Mucosa of rectum (tissue), 2 donors: ENCODE results near the gene QSOX1.

ENCODE experiments used
- H3K27ac ChIP-seq, 2 donors: one replicate each; pipeline ENCODE4 v1.7.0; 2013; ENCODE audit warnings: inconsistent platforms in 2 of 2, low read depth in 2 of 2, low read length in 2 of 2
- H3K27me3 ChIP-seq, 2 donors: one replicate each; pipeline ENCODE4 v1.7.0; 2013; ENCODE audit warnings: low read length in 2 of 2; ENCODE audit not compliant: control insufficient read depth in 2 of 2, insufficient read depth in 2 of 2
- H3K36me3 ChIP-seq, 2 donors: one replicate each; pipeline ENCODE4 v1.7.0; 2013; ENCODE audit warnings: low read length in 2 of 2; ENCODE audit not compliant: control insufficient read depth in 2 of 2, insufficient read depth in 2 of 2
- H3K4me1 ChIP-seq, 2 donors: one replicate each; pipeline ENCODE4 v1.7.0; 2013; ENCODE audit warnings: low read length in 2 of 2, mild to moderate bottlenecking in 1 of 2; ENCODE audit not compliant: control insufficient read depth in 2 of 2, insufficient read depth in 2 of 2
- H3K4me3 ChIP-seq, 2 donors: one replicate each; pipeline ENCODE4 v1.7.0; 2013; ENCODE audit warnings: low read length in 2 of 2
- H3K9ac ChIP-seq, 2 donors: one replicate each; pipeline ENCODE4 v1.7.0; 2013; ENCODE audit warnings: low read length in 2 of 2, low read depth in 1 of 2, mild to moderate bottlenecking in 1 of 2
- H3K9me3 ChIP-seq, 2 donors: one replicate each; pipeline ENCODE4 v1.7.0; 2013; ENCODE audit warnings: low read length in 2 of 2; ENCODE audit not compliant: control insufficient read depth in 2 of 2
- donor health status: healthy.
- donor health status: Normal muscosa, but diverticular disease.

QSOX1 gene

GRCh38 chr1:180231936-180232335 is 77.3 kb downstream of the QSOX1 start:
- Histone ChIP-seq H3K27me3 (peaks cover 78 to 87% of the 10 kb centered on the region in 2 donors), H3K9ac (no peak overlapping the region), H3K4me3 (peak overlapping the region in 1 of 2 donors; percentile 61), H3K36me3 (no peaks in the 10 kb centered on the region), H3K4me1 (peaks cover 34% of the 10 kb centered on the region in 2 donors), H3K9me3 (no peaks in the 10 kb centered on the region), H3K27ac (no peak overlapping the region)

- Histone ChIP-seq H3K9ac (no peak overlapping the region), H3K4me1 (peaks cover 34% of the 10 kb centered on the region in 2 donors), H3K27ac (no peak overlapping the region), H3K36me3 (no peaks in the 10 kb centered on the region), H3K27me3 (peaks cover 82 to 88% of the 10 kb centered on the region in 2 donors), H3K4me3 (no peak overlapping the region), H3K9me3 (no peaks in the 10 kb centered on the region)
Observed at GRCh38 chr1:180232521-180233043, 77.9 kb downstream of the QSOX1 start.

DNA sequence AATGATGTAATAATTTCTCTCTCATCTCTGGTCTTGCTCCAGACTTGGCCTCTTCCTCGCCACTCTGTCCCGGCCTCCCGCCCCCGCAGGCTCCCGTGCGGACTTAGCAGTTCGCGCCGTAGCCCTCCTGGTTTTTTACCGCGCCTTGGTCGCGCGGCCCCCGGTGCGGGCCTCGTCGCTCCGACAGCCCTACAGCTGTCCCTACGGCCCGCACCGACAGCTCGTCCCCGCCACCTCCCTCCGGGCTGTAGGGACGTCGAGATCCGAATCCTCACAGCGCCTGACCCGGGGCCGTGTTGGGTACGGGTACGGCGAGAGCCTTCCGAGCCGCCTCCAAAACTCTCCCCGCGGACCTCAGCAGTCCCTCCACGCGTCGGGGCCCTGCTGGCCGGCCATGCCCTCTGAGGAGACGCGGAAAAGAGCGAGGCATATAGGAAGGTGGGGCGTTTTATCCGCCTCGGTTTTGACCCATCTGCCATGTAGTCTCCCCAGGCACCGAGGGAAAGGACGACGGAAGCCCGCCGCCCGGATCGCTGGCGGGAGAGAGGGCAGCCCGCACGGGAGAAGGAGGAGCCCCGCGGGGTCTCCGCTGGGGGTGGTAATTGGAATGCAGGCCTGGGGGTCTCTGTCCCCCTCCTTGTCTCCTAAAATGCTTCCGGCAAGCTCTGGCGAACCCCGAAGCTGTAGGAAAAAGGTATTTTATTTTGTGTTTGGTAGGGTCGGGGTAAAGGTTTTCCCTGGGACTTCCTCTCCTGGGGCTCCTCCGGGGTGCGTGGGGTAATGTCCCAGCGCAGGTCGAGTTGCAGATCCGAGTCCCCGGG is 78.7 kb downstream of the QSOX1 start:
- Histone ChIP-seq H3K27ac (no peak overlapping the region), H3K4me3 (no peak overlapping the region)

GRCh38 chr1:180234369-180235076 is 79.9 kb downstream of the QSOX1 start:
- Histone ChIP-seq H3K9ac (no peak overlapping the region), H3K4me3 (peak overlapping the region in 1 of 2 donors; percentile 47), H3K9me3 (no peaks in the 10 kb centered on the region), H3K4me1 (peaks cover 29 to 34% of the 10 kb centered on the region in 2 donors), H3K36me3 (no peaks in the 10 kb centered on the region), H3K27me3 (peaks cover 76 to 88% of the 10 kb centered on the region in 2 donors), H3K27ac (no peak overlapping the region)

More for the DNA sequence above, 78.7 kb downstream of the QSOX1 start:
- no peaks in the 10 kb centered on the region for H3K36me3 ChIP-seq
- H3K9ac ChIP-seq, result no peak overlapping the region
- H3K27me3 ChIP-seq, result peaks cover 82 to 88% of the 10 kb centered on the region in 2 donors
- H3K9me3 ChIP-seq, result no peaks in the 10 kb centered on the region
- H3K4me1 ChIP-seq, result peaks cover 34% of the 10 kb centered on the region in 2 donors

GRCh38 chr1:180235077-180235501 is 80.4 kb downstream of the QSOX1 start:
- Histone ChIP-seq H3K9ac (no peak overlapping the region), H3K4me3 (peak overlapping the region; percentile 3 to 47), H3K27ac (no peak overlapping the region), H3K27me3 (peaks cover 79 to 92% of the 10 kb centered on the region in 2 donors), H3K4me1 (peaks cover 29 to 34% of the 10 kb centered on the region in 2 donors), H3K36me3 (no peaks in the 10 kb centered on the region), H3K9me3 (no peaks in the 10 kb centered on the region)

- H3K4me1 ChIP-seq, result peaks cover 25 to 30% of the 10 kb centered on the region in 2 donors
- H3K9ac ChIP-seq, result no peak overlapping the region
- no peak overlapping the region for H3K27ac ChIP-seq
- H3K27me3 ChIP-seq, result peaks cover 77 to 91% of the 10 kb centered on the region in 2 donors
- H3K4me3 ChIP-seq, result peak overlapping the region in 1 of 2 donors; percentile 3
- H3K36me3 ChIP-seq, result no peaks in the 10 kb centered on the region
- no peaks in the 10 kb centered on the region for H3K9me3 ChIP-seq
Observed at GRCh38 chr1:180235502-180236239, 81.0 kb downstream of the QSOX1 start.

- Histone ChIP-seq H3K9ac (no peak overlapping the region), H3K4me3 (no peak overlapping the region), H3K27me3 (peaks cover 75 to 93% of the 10 kb centered on the region in 2 donors), H3K36me3 (no peaks in the 10 kb centered on the region), H3K9me3 (no peaks in the 10 kb centered on the region), H3K4me1 (peaks cover 17 to 21% of the 10 kb centered on the region in 2 donors), H3K27ac (no peak overlapping the region)
Observed at GRCh38 chr1:180236698-180237509, 82.2 kb downstream of the QSOX1 start.

DNA sequence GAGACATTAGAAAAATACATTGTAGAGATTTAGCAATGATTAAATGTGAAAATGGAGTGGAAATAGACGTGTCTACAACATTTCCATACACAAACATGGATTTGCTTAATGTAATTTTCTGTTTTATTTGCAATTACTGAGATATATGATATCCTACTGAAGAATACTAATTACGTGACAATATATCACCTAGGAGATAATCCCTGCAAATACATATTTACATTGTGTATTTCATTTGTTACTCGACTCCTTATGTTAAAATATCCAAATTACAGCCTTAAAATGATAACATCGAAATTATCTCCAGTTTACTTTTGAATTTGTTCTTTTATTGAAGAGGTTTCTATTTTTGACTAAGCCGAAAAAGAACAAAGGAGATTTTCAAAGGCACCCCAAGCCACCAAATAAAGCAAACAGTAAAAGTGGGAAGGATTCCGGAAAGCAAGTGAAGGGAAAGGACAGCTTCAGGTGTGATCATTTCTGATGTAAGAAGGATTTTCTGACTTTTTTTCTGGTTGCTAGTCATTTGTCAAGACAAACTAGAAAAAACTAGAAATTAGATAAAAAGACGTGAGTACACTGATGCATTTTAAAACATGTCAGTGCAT is 83.3 kb downstream of the QSOX1 start:
- Histone ChIP-seq H3K4me1 (peaks cover 17 to 21% of the 10 kb centered on the region in 2 donors), H3K27ac (no peak overlapping the region), H3K27me3 (peaks cover 71 to 91% of the 10 kb centered on the region in 2 donors), H3K9ac (no peak overlapping the region), H3K4me3 (no peak overlapping the region), H3K36me3 (no peaks in the 10 kb centered on the region), H3K9me3 (no peaks in the 10 kb centered on the region)

GRCh38 chr1:180238675-180239074 is 84.0 kb downstream of the QSOX1 start:
- no peak overlapping the region for H3K4me3 ChIP-seq
- peaks cover 67 to 84% of the 10 kb centered on the region in 2 donors for H3K27me3 ChIP-seq
- no peak overlapping the region for H3K27ac ChIP-seq

More at GRCh38 chr1:180238675-180239074, 84.0 kb downstream of the QSOX1 start:
- H3K36me3 ChIP-seq, result no peaks in the 10 kb centered on the region
- peaks cover 17 to 21% of the 10 kb centered on the region in 2 donors for H3K4me1 ChIP-seq
- H3K9me3 ChIP-seq, result no peaks in the 10 kb centered on the region
- no peak overlapping the region for H3K9ac ChIP-seq
